CD4-positive, alpha-beta memory T cell (primary cell): Measurements from ENCODE around the gene SLC44A1. TPM values are rescaled to one million over a fixed set of nuclear protein-coding genes. Genes with fewer than 3 reads are reported as not detected.

Source experiments
- CTCF ChIA-PET: fragments of 350-600 bp; sonication (Branson Sonifier 250); formaldehyde crosslinking; loops from one replicate; lab custom pipeline; 2021; ENCODE audit warnings: inconsistent platforms; ENCODE audit not compliant: partially characterized antibody; lab: Charles Lee
- POLR2A ChIA-PET: fragments of 350-600 bp; sonication (Branson Sonifier 250); formaldehyde crosslinking; loops from one replicate; lab custom pipeline; 2021; ENCODE audit not compliant: partially characterized antibody; lab: Charles Lee
- DNase-seq, 5 donors: peaks; one replicate each; pipeline versions ENCODE4 v3.0.0 to v3.0.0-alpha.2; 2020 to 2022; ENCODE audit warnings: mixed read lengths in 1 of 5
- H3K27ac ChIP-seq: one replicate; pipeline ENCODE4 v1.7.0; 2013; ENCODE audit warnings: low read depth, low read length
- H3K27me3 ChIP-seq: 2 replicates; pipeline ENCODE4 v1.7.0; 2013; ENCODE audit warnings: mild to moderate bottlenecking, low read length, moderate library complexity; ENCODE audit not compliant: insufficient read depth
- H3K36me3 ChIP-seq: 2 replicates; pipeline ENCODE4 v1.7.0; 2013; ENCODE audit warnings: mild to moderate bottlenecking, low read length, moderate library complexity; ENCODE audit not compliant: insufficient read depth
- H3K4me1 ChIP-seq: 2 replicates; pipeline ENCODE4 v1.7.0; 2013; ENCODE audit warnings: mild to moderate bottlenecking, low read length, moderate library complexity; ENCODE audit not compliant: insufficient read depth
- H3K4me3 ChIP-seq, 2 donors: one replicate each; pipeline ENCODE4 v1.7.0; 2013; ENCODE audit warnings: low read length in 2 of 2, mild to moderate bottlenecking in 1 of 2
- H3K9me3 ChIP-seq, 2 donors: one replicate each; pipeline ENCODE4 v1.7.0; 2013; ENCODE audit warnings: low read length in 2 of 2, control low read depth in 1 of 2; ENCODE audit not compliant: control insufficient read depth in 1 of 2
- H3K27ac Mint-ChIP-seq, 7 donors: one replicate each; pipeline ENCODE4 v1.8.0; 2020 to 2021; ENCODE audit warnings: mixed read lengths in 7 of 7, mild to moderate bottlenecking in 6 of 7, inconsistent platforms in 3 of 7, moderate library complexity in 3 of 7
- H3K27me3 Mint-ChIP-seq, 2 donors: one replicate each; pipeline ENCODE4 v1.8.0; 2020 to 2021; ENCODE audit warnings: mixed read lengths in 2 of 2
- H3K36me3 Mint-ChIP-seq, 2 donors: one replicate each; pipeline ENCODE4 v1.8.0; 2020 to 2021; ENCODE audit warnings: mixed read lengths in 2 of 2, inconsistent platforms in 1 of 2, mild to moderate bottlenecking in 1 of 2
- H3K4me1 Mint-ChIP-seq, 4 donors: one replicate each; pipeline ENCODE4 v1.8.0; 2020 to 2021; ENCODE audit warnings: mixed read lengths in 4 of 4, mild to moderate bottlenecking in 1 of 4
- H3K4me3 Mint-ChIP-seq, 8 donors: one replicate each; pipeline ENCODE4 v1.8.0; 2020 to 2021; ENCODE audit warnings: mixed read lengths in 8 of 8, mild to moderate bottlenecking in 7 of 8, moderate library complexity in 6 of 8, inconsistent platforms in 3 of 8
- H3K9me3 Mint-ChIP-seq, 8 donors: one replicate each; pipeline ENCODE4 v1.8.0; 2020 to 2021; ENCODE audit warnings: mixed read lengths in 8 of 8, mild to moderate bottlenecking in 5 of 8, inconsistent platforms in 3 of 8, moderate library complexity in 1 of 8
- intact Hi-C: fragments of 100-400 bp; cut with micrococcal nuclease; formaldehyde crosslinking; loops from one replicate; pipeline ENCODE4 v1.15.1; 2023
- polyA plus RNA-seq, 2 donors: library from polyadenylated mRNA; unstranded; fragments of 300-500 nt; fragmentation: Illumina TruSeq; gene quantifications; one replicate each; pipeline ENCODE4 v1.2.3, GENCODE V29; 2021
- total RNA-seq, 2 experiments: library from RNA; stranded (reverse); gene quantifications; one replicate each; pipeline ENCODE4 v1.2.3, GENCODE V29; 2021

Gene SLC44A1
- total and polyA plus RNA-seq, 4 experiments from 2014 or later, result 13.7 to 33.3 (median 17.4) TPM

GRCh38 chr9:105392531-105392930 is 148.1 kb downstream of the SLC44A1 start:
- intact Hi-C loops, result no loop called here
- ChIA-PET POLR2A (no interaction called here), CTCF (interaction anchor here (0.7 kb wide), 1 partner anchor 1372 kb away, joined by 3 read pairs; no protein-coding TSS in a partner anchor)
- Histone ChIP-seq H3K4me3 (no peak overlapping the region), H3K9me3 (no peaks in the 10 kb centered on the region), H3K27ac (no peak overlapping the region), H3K27me3 (no peaks in the 10 kb centered on the region), H3K36me3 (no peaks in the 10 kb centered on the region), H3K4me1 (no peaks in the 10 kb centered on the region)
- Mint-ChIP-seq H3K9me3 (no peaks in the 10 kb centered on the region), H3K4me1 (no peaks in the 10 kb centered on the region), H3K27me3 (peaks cover 6 to 15% of the 10 kb centered on the region in 2 donors), H3K36me3 (peaks cover 0 to 3% of the 10 kb centered on the region in 2 donors), H3K4me3 (no peak overlapping the region), H3K27ac (no peak overlapping the region)
- DNase-seq, result no peak

DNA sequence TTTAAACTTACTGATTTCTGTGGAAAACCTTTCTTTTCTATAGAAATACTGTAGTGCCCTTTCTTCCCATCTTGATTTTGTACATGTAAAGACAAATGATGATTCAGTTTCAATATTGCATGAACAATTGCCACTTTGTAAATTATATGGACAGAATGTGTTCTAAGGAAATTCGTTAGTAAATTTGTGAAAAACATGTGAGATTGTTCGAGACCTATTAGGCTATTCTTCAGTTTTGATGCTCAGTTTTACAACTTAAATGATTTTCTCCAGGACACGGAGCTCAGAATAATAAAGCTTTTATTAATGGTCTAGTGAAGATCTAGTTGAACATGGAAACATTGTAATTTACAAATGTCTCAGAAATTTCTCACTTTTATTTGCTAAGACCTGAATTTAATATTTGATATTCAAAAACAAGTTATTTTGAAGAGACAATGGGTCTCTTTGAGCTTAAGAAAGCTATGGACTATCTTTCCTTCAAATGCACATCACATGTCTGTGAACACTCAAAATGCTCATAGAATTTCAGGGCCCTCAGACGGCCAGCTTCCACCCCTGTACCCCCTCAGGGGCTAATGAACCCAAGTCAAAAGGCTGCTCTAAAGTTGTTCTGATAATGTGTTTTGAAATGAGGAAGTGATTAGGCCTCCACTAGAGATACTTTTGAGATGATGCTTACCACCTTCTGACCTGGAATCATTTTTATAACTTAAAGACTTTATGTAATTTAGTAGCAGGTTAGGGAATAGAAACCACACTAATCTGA is 149.3 kb downstream of the SLC44A1 start:
- peaks cover 0 to 3% of the 10 kb centered on the region in 2 donors for H3K36me3 Mint-ChIP-seq
- DNase-seq, result no peak
- H3K27ac ChIP-seq, result no peak overlapping the region
- H3K36me3 ChIP-seq, result no peaks in the 10 kb centered on the region
- ChIA-PET POLR2A (no interaction called here), CTCF (no interaction called here)
- intact Hi-C loops, result no loop called here
- H3K27ac Mint-ChIP-seq, result no peak overlapping the region
- no peaks in the 10 kb centered on the region for H3K9me3 Mint-ChIP-seq
- H3K27me3 Mint-ChIP-seq, result peaks cover 9 to 19% of the 10 kb centered on the region in 2 donors
- H3K4me3 ChIP-seq, result no peak overlapping the region
- no peak overlapping the region for H3K4me3 Mint-ChIP-seq
- no peaks in the 10 kb centered on the region for H3K27me3 ChIP-seq
- H3K9me3 ChIP-seq, result no peaks in the 10 kb centered on the region
- H3K4me1 ChIP-seq, result no peaks in the 10 kb centered on the region
- no peaks in the 10 kb centered on the region for H3K4me1 Mint-ChIP-seq

- H3K27me3 Mint-ChIP-seq, result peaks cover 14 to 22% of the 10 kb centered on the region in 2 donors
- no peak overlapping the region for H3K27ac ChIP-seq
- H3K27ac Mint-ChIP-seq, result no peak overlapping the region
- no peaks in the 10 kb centered on the region for H3K36me3 ChIP-seq
- H3K4me3 Mint-ChIP-seq, result no peak overlapping the region
- peaks cover 0 to 3% of the 10 kb centered on the region in 2 donors for H3K36me3 Mint-ChIP-seq
- H3K4me1 ChIP-seq, result no peaks in the 10 kb centered on the region
- H3K27me3 ChIP-seq, result peaks cover 2% of the 10 kb centered on the region
- no peaks in the 10 kb centered on the region for H3K4me1 Mint-ChIP-seq
- H3K9me3 ChIP-seq, result no peaks in the 10 kb centered on the region
- no peak for DNase-seq
- POLR2A ChIA-PET, result no interaction called here
- no peak overlapping the region for H3K4me3 ChIP-seq
- no peaks in the 10 kb centered on the region for H3K9me3 Mint-ChIP-seq
- intact Hi-C loops, result no loop called here
- CTCF ChIA-PET, result interaction anchor here (0.8 to 0.9 kb wide), 2 partner anchors 11 to 12 kb away, joined by 3 to 4 read pairs; no protein-coding TSS in a partner anchor
Observed at GRCh38 chr9:105396441-105396840, 152.0 kb downstream of the SLC44A1 start.

GRCh38 chr9:105396901-105397300 is 152.4 kb downstream of the SLC44A1 start:
- Mint-ChIP-seq H3K27me3 (peaks cover 17 to 27% of the 10 kb centered on the region in 2 donors), H3K9me3 (no peaks in the 10 kb centered on the region), H3K4me1 (peaks cover 0 to 1% (median 0%) of the 10 kb centered on the region in 4 donors), H3K27ac (no peak overlapping the region), H3K36me3 (peaks cover 0 to 3% of the 10 kb centered on the region in 2 donors), H3K4me3 (no peak overlapping the region)
- Histone ChIP-seq H3K4me1 (no peaks in the 10 kb centered on the region), H3K36me3 (no peaks in the 10 kb centered on the region), H3K27ac (no peak overlapping the region), H3K27me3 (peaks cover 6% of the 10 kb centered on the region), H3K9me3 (no peaks in the 10 kb centered on the region), H3K4me3 (no peak overlapping the region)
- ChIA-PET CTCF (interaction anchor here (0.8 to 0.9 kb wide), 2 partner anchors 12 kb away, joined by 3 to 4 read pairs; no protein-coding TSS in a partner anchor), POLR2A (no interaction called here)
- DNase-seq, result no peak
- intact Hi-C loops, result no loop called here

DNA sequence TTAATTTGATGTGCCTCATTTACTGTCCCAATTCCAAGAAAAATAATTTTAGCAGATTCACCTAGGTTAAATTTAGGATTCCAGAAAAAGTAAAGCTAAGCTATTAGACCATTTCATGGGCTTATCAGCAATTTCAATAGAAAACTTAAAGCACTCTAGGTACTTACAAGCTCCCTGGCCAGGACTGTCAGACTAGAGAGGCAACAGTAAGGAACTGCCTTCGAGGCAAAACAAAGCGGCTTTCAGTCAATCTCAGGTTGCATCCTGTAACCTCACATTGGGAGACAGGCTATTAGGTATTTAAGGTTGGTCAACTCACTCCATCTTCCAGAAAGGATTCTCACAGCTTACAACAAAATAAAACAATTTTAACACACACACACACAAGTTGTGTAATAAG is 154.7 kb downstream of the SLC44A1 start:
- ChIA-PET POLR2A (interaction anchor here (1.5 kb wide), 1 partner anchor 8 kb away, joined by 3 read pairs; no protein-coding TSS in a partner anchor), CTCF (interaction anchor here (0.9 to 1.6 kb wide), 3 partner anchors 19 to 536 kb away, joined by 3 to 4 read pairs (median 3); no protein-coding TSS in a partner anchor)
- Mint-ChIP-seq H3K27me3 (peaks cover 36 to 40% of the 10 kb centered on the region in 2 donors), H3K4me1 (peaks cover 6 to 9% (median 8%) of the 10 kb centered on the region in 4 donors), H3K4me3 (no peak overlapping the region), H3K36me3 (peaks cover 0 to 3% of the 10 kb centered on the region in 2 donors), H3K27ac (no peak overlapping the region), H3K9me3 (no peaks in the 10 kb centered on the region)
- H3K9me3 ChIP-seq, result no peaks in the 10 kb centered on the region
- no peak overlapping the region for H3K27ac ChIP-seq
- H3K4me1 ChIP-seq, result no peaks in the 10 kb centered on the region
- H3K27me3 ChIP-seq, result peaks cover 23% of the 10 kb centered on the region
- no peak overlapping the region for H3K4me3 ChIP-seq
- intact Hi-C loops, result no loop called here
- no peaks in the 10 kb centered on the region for H3K36me3 ChIP-seq
- no peak for DNase-seq

DNA sequence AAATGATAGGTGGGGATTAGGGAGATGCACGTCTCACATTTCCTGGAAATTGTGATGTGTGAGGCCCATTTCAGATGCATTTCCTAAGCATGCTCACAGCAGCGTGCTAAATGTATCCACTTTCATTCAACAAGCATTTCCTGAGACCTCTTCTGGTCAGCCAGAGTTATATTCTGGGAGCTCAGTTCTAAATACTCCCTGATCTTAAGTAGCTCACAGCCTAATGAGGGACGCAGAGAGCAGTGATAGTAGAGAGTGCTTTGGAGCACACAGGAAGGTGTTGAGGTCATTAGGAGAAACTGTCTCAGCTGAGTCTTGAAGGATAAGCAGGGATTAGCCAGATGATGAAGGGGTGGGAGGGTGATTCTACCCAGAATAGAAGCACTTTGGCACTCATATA is 157.2 kb downstream of the SLC44A1 start:
- POLR2A ChIA-PET, result no interaction called here

More for the DNA sequence above, 157.2 kb downstream of the SLC44A1 start:
- peaks cover 25 to 32% (median 28%) of the 10 kb centered on the region in 4 donors for H3K4me1 Mint-ChIP-seq
- intact Hi-C loops, result no loop called here
- peaks cover 0 to 10% (median under 1%) of the 10 kb centered on the region in 8 donors for H3K9me3 Mint-ChIP-seq
- Histone ChIP-seq H3K36me3 (no peaks in the 10 kb centered on the region), H3K4me3 (no peak overlapping the region), H3K9me3 (no peaks in the 10 kb centered on the region), H3K27me3 (peaks cover 28% of the 10 kb centered on the region), H3K27ac (no peak overlapping the region), H3K4me1 (peaks cover 22% of the 10 kb centered on the region)
- CTCF ChIA-PET, result interaction anchor here (1.2 kb wide), 1 partner anchor 13 kb away, joined by 3 read pairs; no protein-coding TSS in a partner anchor
- H3K36me3 Mint-ChIP-seq, result peaks cover 0 to 3% of the 10 kb centered on the region in 2 donors
- DNase-seq, result no peak
- peaks cover 41 to 47% of the 10 kb centered on the region in 2 donors for H3K27me3 Mint-ChIP-seq
- H3K4me3 Mint-ChIP-seq, result no peak overlapping the region
- H3K27ac Mint-ChIP-seq, result peak overlapping the region in 1 of 7 donors; percentile 2
